H4 (cell line): ENCODE data around the gene OR6C2. TPM values are rescaled to one million over a fixed set of nuclear protein-coding genes. Genes with fewer than 3 reads are reported as not detected.
A peak's percentile ranks its signal among the peaks of the same experiment; 100 is the strongest.
"Not testable (repeated sequence)": the region's sequence is repeated elsewhere in the genome, so short reads cannot be mapped to it uniquely, and the experiment has no call there.

Experiments used
- DNase-seq: peaks from one replicate; pipeline ENCODE4 v3.0.0-alpha.2; 2015; ENCODE audit warnings: low spot score
- total RNA-seq: library from RNA; depleted of rRNA; stranded (reverse); fragments of >200 nt; shearing (Covaris generic); gene quantifications from 2 replicates; pipeline ENCODE4 v1.2.3, GENCODE V29; 2014; rRNA removed

The OR6C2 gene
- total RNA-seq, result not detected in 2 replicates

GRCh38 chr12:55443776-55444175, at the start of gene OR6C2:
Gene OR6C2 (plus strand): TSS chr12:55444076. CDS start chr12:55452214, 8,138 bp downstream.
- no peak for DNase-seq

DNA sequence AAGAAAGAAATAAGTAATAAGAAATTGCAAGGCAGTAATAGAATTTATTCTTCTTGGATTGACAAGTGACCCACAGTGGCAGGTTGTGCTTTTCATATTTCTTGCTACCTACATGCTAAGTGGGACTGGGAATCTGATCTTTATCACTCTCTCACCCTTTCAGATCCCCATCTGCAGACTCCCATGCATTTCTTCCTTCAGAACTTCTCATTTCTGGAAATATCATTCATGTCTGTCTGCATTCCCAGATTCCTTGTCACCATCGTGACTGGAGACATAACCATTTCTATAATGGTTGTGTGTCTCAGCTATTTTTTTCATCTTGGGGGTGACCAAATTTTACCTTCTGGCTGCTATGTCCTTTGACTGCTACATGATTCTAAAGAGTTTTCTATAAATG, 47.5 kb upstream of the OR6C2 start:
- DNase-seq, result no peak

- no peak for DNase-seq
Measured at GRCh38 chr12:55400229-55400628, 43.6 kb upstream of the OR6C2 start, which contains the start of gene OR6C65. Gene OR6C65 (plus strand): TSS chr12:55400529. CDS start chr12:55400529, 0 bp downstream.

DNA sequence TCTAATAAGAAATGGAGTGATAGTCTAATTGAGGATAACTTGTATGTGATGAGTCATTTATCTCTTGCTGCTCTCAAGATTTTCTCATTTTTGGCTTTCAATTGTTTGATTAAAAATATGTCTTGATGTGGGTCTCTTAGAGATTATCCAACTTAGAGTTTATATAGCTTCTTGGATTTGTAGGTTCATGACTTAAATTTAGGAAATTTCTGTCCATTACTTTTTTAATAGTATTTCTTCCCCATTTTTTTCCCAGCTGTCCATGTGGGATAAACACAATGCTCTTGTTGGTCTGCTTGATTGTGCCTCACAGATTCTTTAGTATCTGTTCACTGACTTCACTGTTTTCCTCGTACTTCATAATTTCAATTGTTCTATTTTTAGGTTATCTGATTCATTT, 36.0 kb upstream of the OR6C2 start:
- DNase-seq, result no peak

GRCh38 chr12:55409133-55409532, 34.7 kb upstream of the OR6C2 start:
- DNase-seq, result not testable (repeated sequence)

- not testable (repeated sequence) for DNase-seq
Measured at GRCh38 chr12:55412138-55412537, 31.7 kb upstream of the OR6C2 start.

GRCh38 chr12:55413498-55414388, 30.1 kb upstream of the OR6C2 start:
- not testable (repeated sequence) for DNase-seq

- DNase-seq, result not testable (repeated sequence)
Measured at GRCh38 chr12:55414396-55414823, 29.5 kb upstream of the OR6C2 start.

DNA sequence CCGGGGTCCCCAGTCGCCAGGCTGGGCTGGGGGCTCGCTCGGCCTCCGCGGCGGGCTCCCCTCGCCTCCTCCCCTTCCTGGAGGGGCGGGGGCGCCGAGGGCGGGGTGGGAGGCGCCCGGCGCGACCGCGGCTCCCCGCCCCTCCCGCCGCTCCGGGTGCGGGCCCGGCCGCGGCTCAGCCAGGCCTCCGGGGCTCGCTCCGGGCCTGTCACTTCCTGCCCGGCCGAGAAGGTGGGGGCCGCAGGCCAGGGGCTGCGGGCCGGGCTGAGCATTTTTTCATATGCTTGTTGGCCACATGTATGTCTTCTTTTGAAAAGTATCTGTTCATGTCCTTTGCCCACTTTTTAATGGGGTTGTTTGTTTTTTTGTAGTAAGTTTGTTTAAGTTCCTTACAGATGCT, 29.0 kb upstream of the OR6C2 start:
- not testable (repeated sequence) for DNase-seq

DNA sequence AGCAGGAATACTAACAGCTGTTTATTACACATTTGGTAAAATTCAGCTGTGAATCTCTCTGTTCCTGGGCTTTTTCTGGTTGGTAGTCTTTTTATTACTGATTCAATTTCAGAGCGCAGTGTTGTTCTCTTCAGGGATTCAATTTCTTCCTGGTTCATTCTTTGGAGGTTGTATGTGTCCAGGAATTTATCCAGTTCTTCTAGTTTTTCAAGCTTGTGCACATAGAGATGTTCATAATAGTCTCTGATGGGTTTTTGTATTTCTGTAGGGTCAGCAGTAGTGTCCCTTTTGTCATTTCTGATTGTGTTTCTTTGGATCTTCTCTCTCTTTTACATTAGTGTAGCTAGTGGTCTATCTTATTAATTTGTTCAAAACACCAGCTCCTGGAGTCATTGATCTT, 26.9 kb upstream of the OR6C2 start:
- no peak for DNase-seq

GRCh38 chr12:55420307-55420962, 23.4 kb upstream of the OR6C2 start:
- DNase-seq, result no peak

DNA sequence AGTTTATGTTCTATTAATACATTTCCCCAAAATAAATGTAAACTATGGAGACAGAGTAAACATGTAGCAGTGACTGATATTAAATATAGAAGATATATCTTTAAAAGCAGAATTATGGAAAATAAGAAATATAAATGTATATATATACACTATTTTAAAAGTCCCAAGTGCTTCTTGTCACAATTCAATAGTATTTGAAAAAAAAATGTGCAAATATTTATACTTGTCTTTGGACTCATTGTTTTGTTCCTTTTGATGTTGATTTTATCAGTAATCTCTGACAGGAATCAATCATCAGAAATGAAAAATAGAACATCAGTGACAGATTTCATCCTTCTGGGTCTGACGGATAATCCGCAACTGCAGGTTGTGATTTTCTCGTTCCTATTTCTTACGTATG, 17.9 kb upstream of the OR6C2 start, which contains the start of gene OR6C76:
Gene OR6C76, plus strand, starts transcription at position 301 of the 400 bp plus-strand sequence. Its CDS starts 0 bp downstream, at position 301.
- DNase-seq, result no peak

GRCh38 chr12:55428331-55429243, 15.3 kb upstream of the OR6C2 start:
- no peak for DNase-seq

DNA sequence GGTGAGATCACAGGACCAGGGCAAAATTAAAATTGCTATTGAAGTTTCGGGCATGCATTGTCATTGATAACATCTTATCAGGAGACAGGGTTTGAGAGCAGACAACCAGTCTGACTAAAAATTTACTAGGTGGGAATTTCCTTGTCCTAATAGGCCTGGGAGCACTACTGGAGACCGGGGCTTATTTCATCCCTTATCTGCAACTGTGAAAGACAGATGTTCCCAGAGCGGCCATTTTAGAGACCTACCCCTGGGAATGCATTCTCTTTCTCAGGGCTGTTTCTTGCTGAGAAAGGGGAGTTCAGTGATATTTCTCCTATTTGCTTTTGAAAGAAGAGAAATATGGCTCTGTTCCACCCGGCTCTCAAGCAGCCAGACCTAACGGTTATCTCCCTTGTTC, 2.6 kb upstream of the OR6C2 start:
- not testable (repeated sequence) for DNase-seq

- no peak for DNase-seq
Measured at GRCh38 chr12:55445357-55445756, 1.5 kb downstream of the OR6C2 start.

- DNase-seq, result no peak
Measured at GRCh38 chr12:55446326-55446725, 2.5 kb downstream of the OR6C2 start.

DNA sequence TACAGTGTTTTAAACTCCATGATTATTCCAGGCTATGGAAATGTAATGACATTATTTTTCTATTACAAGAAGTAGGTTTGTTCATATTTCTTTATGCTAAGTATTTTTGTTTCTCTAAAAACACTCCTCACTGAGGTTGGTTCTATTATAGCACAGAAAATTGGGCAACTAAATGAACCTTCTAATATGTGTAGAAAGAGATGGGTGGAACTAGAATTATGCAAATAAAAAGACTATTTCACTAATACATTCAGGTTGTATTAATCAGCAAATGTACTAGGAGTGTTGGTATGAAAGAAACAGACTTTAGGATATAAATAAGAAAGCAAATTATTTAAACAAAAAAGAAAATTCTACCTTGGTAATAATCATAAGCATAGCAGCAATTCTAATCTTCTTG, 4.9 kb downstream of the OR6C2 start:
- no peak for DNase-seq

- not testable (repeated sequence) for DNase-seq
Measured at GRCh38 chr12:55464926-55465325, 21.1 kb downstream of the OR6C2 start.

DNA sequence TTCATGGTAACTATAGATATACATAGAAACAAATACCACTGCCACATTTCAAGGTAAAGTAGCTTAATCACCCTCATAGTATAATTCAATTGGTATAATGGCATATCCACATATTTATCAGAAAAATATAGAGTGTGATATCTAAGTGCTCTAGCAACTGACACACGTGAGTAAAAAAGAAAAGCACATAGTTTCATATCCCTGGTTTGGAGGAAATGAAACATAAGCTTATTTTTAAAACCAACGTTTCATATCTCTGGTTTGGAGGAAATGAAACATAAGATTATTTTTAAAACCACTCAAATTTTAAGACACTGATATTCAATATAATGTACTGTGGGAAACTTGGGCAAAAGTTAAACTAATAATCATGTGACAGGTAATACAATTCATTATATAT, 24.0 kb downstream of the OR6C2 start:
- DNase-seq, result no peak

DNA sequence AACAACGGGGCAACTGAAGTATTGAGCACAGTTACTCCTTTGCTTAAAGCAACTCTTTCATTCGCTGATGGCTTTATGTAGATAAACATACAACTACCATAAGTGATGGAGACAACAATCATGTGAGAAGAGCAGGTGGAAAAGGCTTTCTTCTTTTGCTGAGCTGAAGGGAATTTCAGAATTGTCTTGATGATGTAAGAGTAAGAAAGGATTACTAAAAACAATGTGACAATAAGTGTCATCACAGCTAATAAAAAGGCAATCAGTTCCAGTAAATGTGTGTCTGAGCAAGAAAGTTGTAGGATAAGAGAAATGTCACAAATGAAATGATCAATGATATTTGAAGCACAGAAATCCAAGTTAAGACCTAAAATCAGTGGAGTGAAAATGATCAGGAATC, 25.4 kb downstream of the OR6C2 start:
- DNase-seq, result no peak

- DNase-seq, result peak; percentile 12
Measured at GRCh38 chr12:55470088-55470829, 26.4 kb downstream of the OR6C2 start, which contains the start of gene OR6C70. Gene OR6C70 (minus strand): TSS chr12:55470138. CDS start chr12:55470138, 0 bp downstream.
